NCI-H526 (cell line): ENCODE data around the gene ZNF74.
"Not testable (repeated sequence)": the region's sequence is repeated elsewhere in the genome, so short reads cannot be mapped to it uniquely, and the experiment has no call there.

Experiments used
- DNase-seq, 2 experiments: peaks; one replicate each; lab custom pipeline; 2025; lab: John Stamatoyannopoulos, UW

Gene ZNF74

GRCh38 chr22:20393705-20394476, at the start of gene ZNF74:
Gene ZNF74 (plus strand): TSS chr22:20394151. CDS start chr22:20394629, 478 bp downstream.
- peak; percentile 77 to 91 for DNase-seq

- not testable (repeated sequence) for DNase-seq
Observed at GRCh38 chr22:20346553-20346952, 47.4 kb upstream of the ZNF74 start.

GRCh38 chr22:20352536-20352935, 41.4 kb upstream of the ZNF74 start:
- not testable (repeated sequence) for DNase-seq

GRCh38 chr22:20354238-20354975, 39.5 kb upstream of the ZNF74 start:
- DNase-seq: no peak

- not testable (repeated sequence) for DNase-seq
Observed at GRCh38 chr22:20355939-20356636, 37.9 kb upstream of the ZNF74 start.

- not testable (repeated sequence) for DNase-seq
Observed at GRCh38 chr22:20356906-20357305, 37.0 kb upstream of the ZNF74 start.

- not testable (repeated sequence) for DNase-seq
Observed at GRCh38 chr22:20357967-20358366, 36.0 kb upstream of the ZNF74 start.

- not testable (repeated sequence) for DNase-seq
Observed at GRCh38 chr22:20358503-20359239, 35.3 kb upstream of the ZNF74 start.

GRCh38 chr22:20360261-20360660, 33.7 kb upstream of the ZNF74 start:
- not testable (repeated sequence) for DNase-seq

GRCh38 chr22:20360866-20361751, 32.8 kb upstream of the ZNF74 start:
- not testable (repeated sequence) for DNase-seq

GRCh38 chr22:20361752-20362229, 32.2 kb upstream of the ZNF74 start:
- not testable (repeated sequence) for DNase-seq

GRCh38 chr22:20362403-20362802, 31.5 kb upstream of the ZNF74 start:
- DNase-seq: not testable (repeated sequence)

- DNase-seq: not testable (repeated sequence)
Observed at GRCh38 chr22:20364335-20365260, 29.4 kb upstream of the ZNF74 start.

- DNase-seq: not testable (repeated sequence)
Observed at GRCh38 chr22:20366841-20367240, 27.1 kb upstream of the ZNF74 start.

GRCh38 chr22:20368875-20369274, 25.1 kb upstream of the ZNF74 start:
- DNase-seq: not testable (repeated sequence)

GRCh38 chr22:20371687-20372086, 22.3 kb upstream of the ZNF74 start:
- DNase-seq: not testable (repeated sequence)

GRCh38 chr22:20372406-20372854, 21.5 kb upstream of the ZNF74 start:
- peak; percentile 23 to 64 for DNase-seq

- DNase-seq: peak in 1 of 2 experiments; percentile 11
Observed at GRCh38 chr22:20373195-20373706, 20.7 kb upstream of the ZNF74 start.

GRCh38 chr22:20374130-20374529, 19.8 kb upstream of the ZNF74 start:
- DNase-seq: not testable (repeated sequence)
